ENCODE data around the gene PREB.

Gene PREB

DNA sequence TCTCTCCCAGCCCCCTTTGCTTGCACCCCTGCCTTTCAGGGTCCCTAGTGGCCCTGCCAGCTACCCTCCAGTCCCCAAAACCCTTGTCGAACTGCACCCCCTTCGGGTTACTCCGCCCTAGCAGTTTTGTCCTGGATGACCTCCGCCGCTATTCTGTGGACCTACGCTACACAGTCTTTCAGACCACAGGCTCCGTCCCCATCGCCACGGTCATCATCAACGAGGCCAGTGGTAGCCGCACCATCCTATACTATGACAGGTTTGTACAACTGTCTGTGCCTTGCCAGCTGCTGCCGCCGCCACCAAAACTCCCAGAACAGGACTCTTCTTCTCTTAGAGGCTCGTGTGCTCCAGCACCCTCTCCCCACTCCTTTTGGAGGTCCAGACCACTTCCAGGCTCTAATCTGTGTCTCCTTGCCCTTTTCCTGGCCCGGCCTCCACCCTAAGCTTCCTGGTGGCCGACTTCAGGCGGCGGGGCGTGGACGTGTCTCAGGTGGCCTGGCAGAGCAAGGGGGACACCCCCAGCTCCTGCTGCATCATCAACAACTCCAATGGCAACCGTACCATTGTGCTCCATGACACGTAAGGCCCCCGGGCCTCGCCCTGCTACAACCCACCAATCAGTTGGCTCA, 40.0 kb downstream of the PREB start:
- DNase-seq, result no peak

DNA sequence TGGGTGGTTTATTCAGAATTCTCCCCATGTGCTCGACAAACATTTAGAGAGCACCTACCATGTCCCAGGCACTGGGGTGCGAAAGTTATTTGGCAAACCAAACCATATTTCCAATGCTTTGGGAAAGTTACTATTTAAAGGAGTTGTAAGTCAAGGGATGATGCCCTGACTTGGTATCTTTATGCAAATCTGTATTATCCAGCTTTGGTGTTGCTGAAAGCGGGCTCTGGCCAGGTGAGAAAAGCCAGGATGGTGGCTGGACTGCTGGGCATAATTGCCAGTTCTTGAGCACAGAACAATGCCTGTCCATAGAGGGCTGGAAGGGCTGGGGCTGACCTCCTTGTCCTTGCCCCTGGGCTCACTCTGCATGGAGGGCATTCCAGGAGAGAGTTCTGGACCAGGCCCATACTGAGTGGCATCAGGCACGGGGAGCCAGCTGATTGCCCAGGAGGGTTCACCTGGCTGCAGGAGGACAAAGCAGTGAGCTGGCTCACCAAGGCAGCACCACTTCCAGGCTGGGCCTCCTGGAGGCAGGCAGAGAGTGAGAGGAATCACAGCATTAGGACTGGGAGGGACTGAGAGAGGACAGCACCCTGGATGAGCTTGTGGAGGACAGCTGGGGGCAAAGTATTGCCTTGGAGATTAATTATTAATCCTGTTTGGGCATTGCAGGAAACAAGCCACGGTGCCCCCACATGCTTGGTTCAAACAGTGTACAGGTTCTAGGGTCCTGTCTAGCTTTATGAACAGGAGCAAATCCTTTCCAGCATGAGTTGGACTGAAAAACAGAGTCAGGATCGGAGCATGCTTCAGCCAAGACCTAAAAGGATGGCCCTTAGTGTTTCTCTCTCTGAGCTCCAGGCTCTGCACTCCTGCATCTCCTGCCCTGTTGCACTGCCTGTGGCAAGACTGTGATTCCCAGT, 40.7 kb downstream of the PREB start:
- DNase-seq, result no peak

DNA sequence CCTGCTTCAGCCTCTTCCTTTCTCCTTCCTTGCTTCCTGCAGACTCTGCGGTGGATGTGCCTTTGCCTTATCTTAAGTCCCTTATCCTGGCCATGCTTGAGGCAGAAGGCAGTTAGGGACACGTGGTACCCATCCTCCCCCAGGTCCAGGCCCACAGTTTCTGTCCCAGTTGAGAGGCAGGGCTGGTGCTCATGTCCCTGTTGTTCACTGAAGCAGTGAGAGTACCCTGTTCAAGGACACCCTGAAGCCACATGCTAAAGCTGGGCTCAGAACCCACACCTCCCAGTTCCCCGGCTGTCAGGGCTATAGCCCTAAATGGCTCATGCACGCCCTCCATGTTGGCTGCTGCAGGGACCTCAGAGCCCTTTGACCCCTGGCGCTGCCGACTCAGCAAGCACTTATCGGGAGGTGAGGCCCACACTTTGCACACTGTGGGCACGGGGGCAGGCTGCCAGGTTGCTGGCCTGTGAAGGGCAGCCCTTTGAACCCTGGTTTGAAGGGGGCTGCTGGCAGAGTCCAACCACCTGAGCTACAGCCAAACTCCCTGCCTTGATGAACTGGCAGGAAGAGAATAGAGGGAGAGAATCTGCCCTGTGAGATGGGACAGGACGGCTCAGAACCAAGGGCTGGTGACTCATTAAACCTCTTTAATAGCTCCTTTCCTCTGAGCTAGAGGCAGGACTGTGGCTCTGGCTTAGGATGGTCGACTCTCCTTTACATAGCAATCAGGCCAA, 41.6 kb downstream of the PREB start:
- DNase-seq, result no peak

DNA sequence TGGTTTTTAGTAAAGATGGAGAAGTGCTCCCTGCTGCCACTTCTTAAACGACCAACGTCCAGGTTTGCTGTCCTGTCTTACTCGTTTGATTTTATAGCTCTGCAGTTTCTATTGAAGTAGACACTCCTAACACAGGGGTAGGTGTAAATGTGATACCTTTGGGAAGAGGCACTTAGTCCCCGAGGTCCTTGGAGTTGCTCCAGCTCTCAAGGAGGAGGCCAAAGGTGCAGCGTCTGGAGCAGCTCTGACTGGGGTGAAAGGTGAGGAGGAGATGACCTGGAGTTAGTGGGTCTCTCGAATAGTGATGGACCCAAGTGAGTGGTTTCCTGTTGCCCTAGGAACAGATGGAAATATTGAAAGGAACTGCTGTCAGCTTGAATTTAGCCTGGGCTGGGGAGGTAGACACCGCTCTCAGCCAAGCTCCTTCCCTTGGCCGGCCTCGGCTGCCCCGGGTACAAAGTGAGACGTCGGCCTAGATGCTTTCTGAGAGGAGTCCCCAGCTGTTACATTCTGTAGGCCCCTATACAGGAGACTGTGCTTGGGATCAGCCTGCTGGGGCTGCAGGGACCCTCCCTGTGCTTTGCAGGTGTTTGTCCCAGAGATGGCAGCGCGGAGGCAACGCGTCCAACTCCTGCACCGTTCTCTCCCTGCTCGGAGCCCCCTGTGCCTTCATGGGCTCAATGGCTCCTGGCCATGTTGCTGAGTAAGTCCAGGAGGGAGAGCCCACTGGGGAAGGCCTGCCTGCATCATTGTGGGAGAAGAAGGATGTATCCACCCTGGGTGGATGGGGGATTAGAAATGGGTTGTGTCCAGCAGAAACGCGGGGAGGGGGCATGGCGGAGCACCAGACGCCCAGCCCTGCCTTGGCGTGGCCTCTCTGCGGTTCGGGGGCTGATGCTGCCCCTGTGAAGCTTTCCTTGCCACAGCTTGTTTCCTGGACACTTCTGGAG, 42.4 kb downstream of the PREB start:
- no peak for DNase-seq

DNA sequence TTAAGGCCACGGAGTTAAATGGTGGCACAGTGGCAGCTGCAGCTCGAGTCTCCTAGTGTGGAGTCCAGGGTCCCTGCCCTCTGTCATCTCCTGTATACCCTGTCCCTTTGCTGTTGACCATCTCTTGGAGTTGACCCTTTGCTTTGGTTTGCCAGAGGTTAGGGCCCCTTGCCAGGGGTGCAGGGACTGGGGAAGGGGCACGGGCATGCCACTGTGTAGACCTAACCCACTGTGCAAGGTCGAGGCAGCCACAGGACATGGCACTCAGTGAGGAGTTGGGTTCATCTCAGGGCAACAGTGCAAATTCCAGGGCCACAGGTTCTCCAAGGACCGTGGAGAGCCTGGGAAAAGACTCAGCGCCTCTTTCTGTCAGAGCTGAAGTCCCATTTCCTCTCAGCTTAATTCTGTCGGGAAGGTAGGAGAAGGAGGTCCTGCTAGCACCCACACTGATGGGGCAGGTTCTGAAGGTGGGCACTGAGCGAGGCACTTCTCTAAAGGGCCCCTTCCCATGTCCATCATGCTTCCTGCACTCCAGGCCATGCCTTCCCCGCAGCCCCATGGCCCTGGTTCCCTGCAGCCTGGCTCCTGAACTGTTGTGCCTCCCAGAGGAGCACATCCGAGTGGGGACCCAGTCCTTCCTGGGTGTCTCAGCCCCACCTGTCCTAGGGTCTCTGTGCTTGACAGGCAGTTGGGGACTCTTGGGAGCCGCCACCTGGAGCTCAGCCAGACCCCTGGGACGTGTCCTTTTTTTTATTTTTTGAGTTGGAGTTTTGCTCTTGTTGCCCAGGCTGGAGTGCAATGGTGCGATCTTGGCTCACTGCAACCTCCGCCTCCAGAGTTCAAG, 45.1 kb downstream of the PREB start:
- no peak for DNase-seq

DNA sequence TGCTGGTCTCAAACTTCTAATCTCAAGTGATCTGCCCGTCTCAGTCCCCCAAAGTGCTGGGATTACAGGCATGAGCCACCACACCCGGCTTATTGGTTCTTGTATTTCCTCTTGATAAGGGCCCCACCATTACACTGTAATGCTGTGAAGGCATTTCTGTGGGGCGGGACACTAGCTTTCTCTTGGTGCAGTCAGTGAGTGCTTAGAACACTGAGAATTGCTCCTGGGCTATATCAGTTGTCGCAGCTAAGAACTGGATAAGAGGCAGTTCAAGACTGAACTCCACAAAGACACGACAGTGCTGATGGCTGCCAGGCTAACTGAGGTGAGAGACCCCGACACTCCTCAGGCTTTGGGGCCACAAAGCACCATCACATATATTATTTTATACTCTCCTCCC, 45.8 kb downstream of the PREB start:
- DNase-seq, result no peak

DNA sequence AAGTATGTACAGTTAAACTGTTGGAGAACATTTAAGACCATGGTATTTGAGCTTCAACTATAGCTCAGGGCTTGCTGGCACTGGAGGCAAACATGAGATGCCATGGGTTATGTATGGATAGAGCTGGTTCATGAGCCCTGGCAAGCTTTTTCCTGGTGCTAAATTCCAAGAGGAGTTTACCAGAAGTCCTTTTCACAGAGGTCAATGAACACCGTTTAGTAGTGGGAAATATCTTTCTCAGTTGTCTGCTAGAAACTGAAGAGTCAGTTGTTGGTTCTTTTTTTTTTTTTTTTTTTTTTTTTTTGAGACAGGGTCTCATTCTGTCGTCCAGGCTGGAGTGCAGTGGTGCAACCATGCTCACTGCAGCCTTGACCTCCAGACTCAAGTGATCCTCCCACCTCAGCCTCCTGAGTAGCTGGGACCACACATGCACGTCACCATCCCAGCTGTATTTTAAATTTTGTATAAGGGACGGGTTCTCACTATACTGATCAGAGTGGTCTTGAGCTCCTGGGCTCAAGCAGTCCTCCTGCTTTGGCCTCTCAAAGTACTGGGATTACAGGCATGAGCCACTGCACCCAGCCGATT, 46.5 kb downstream of the PREB start:
- no peak for DNase-seq

DNA sequence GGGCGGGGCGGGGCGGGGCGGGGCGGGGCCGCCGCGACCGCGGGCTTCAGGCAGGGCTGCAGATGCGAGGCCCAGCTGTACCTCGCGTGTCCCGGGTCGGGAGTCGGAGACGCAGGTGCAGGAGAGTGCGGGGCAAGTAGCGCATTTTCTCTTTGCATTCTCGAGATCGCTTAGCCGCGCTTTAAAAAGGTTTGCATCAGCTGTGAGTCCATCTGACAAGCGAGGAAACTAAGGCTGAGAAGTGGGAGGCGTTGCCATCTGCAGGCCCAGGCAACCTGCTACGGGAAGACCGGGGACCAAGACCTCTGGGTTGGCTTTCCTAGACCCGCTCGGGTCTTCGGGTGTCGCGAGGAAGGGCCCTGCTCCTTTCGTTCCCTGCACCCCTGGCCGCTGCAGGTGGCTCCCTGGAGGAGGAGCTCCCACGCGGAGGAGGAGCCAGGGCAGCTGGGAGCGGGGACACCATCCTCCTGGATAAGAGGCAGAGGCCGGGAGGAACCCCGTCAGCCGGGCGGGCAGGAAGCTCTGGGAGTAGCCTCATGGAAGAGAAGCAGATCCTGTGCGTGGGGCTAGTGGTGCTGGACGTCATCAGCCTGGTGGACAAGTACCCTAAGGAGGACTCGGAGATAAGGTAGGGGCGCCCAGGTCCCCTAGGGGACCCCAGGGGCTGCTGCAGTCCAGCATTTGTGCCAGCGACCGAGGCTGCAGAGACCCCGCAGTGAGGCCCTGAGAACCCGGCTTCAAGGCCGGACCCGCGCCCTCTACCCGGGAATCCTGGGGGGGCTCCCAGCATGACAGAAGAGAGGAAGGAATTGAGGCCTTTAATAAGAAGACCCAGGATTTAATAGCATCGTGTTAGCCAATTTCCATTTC, 47.5 kb downstream of the PREB start, which contains the start of gene KHK:
Gene KHK, plus strand, starts transcription at position 49 of the 870 bp plus-strand sequence. Its CDS starts 488 bp downstream, at position 537.
- no peak for DNase-seq

DNA sequence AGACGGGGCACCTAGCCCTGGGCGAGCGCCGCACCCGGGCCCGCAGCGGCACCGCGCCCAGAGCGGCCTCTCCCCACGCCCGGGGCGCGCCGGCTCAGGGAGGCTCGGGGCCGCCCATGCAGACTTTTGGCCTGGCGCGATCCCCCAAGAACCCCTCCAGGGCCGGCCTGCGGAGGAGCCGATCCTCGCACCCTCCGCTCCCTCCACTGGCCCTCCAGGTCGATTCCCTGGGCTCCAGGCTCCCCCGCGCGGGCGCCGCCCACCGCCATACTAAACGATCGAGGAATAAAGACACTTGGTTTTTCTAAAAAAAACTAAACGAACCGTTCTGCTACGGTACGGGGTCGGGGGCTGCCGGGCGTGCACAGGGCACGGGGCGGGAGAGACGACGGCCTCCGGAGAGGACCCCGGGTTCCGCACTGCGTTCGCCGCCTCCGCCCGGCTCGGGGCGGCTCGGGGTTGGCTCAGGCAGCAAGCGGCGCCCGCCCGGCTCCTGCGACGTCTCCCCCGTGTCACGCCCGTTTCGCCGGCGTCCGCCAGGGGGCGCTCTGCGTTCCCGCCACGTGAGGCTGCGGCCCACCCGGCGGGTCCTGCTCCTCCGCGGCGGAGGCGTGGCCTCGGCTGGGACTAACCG, 48.2 kb downstream of the PREB start:
- DNase-seq, result peak; percentile 84 to 86

DNA sequence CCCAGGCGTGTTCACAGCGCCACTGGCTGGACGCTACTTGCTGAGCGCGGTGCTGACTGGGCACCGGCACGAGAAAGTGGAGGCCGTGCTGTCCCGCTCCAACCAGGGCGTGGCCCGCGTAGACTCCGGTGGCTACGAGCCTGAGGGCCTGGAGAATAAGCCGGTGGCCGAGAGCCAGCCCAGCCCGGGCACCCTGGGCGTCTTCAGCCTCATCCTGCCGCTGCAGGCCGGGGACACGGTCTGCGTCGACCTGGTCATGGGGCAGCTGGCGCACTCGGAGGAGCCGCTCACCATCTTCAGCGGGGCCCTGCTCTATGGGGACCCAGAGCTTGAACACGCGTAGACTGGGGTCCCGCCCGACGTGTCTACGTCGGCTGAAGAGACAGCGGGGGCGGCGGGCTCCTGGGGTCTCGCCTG, 48.8 kb downstream of the PREB start:
- peak; percentile 37 to 57 for DNase-seq

DNA sequence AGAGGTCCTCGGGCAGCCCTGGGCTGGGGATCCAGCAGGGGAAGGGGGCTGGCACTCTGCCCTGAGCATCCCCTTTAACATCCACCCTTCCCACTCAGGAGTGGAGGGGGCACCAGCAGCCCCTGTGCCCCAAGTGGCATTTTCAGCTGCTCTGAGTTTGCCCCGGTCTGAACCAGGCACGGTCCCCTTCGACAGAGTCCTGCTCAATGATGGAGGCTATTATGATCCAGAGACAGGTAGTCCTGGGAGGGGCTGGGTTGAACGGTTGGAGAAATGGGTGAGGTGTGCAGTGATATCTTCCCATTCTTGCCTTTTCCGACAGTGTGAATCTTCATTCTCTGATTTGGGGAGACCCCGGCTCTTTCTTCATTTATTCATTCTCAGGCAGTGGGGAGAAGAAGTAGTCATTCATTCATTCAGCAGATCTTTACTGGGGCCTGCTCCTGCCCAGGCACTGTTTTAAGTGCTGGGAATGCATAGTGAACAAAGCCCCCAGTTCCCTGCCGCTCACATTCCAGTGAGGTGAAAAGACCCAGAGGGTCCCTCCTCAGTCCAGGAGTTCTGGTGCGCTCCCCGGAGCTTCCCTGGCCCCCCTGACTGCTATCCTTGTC, 49.3 kb downstream of the PREB start:
- no peak for DNase-seq

DNA sequence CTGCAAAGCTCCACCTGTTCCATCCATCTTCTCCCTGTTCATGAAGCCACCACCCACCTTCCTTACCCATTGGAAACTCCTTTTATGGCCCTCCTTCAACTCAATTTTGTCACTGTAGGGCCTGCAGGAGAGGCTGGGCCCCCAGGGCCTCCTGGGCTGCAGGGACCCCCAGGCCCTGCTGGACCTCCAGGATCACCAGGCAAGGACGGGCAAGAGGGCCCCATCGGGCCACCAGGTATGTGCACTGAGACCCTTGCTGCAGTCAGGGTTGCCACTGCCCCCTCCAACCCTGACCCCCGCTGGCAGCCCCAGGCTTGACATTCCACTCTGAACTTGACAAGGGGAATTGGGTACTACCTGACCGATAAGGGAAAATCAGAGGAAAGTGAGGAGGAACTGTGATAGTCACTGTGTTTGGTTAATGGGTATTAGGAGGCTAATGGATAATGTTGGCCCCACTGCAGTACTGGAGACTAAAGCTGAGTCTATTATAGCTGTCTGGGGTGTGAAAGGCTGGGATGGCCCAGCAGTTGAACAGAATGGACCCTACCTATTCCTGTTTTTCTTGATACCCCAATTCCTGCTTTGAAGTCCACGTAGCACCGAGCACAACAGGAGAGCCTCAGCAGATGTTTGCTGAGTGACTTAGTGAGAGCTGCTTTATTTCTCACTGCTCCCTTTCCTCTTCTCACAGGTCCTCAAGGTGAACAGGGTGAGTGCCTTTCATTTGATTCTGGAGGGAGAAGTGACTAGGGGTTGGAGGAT, 50.0 kb downstream of the PREB start:
- DNase-seq, result no peak

DNA sequence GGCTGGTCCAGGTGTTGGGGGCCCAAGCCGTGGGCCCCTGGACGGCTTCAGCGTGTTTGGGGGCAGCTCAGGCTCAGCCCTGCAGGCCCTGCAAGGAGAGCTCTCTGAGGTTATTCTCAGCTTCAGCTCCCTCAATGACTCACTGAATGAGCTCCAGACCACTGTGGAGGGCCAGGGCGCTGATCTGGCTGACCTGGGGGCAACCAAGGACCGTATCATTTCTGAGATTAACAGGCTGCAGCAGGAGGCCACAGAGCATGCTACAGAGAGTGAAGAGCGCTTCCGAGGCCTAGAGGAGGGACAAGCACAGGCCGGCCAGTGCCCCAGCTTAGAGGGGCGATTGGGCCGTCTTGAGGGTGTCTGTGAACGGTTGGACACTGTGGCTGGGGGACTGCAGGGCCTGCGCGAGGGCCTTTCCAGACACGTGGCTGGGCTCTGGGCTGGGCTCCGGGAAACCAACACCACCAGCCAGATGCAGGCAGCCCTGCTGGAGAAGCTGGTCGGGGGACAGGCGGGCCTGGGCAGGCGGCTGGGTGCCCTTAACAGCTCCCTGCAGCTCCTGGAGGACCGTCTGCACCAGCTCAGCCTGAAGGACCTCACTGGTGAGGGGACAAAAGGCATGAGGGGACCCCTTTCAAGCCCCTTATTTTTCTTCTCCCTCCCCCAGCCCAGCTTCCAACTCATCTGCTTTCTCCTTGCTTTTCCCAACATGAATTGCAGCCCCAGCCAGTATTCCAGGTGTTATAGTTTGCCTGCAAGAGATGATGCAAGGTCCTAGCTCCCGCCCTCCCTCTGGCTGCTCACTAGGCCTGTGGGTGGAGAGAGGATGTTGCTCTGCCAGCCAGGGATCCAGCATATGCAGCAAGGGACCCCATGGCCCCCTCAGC, 50.8 kb downstream of the PREB start:
- no peak for DNase-seq

DNA sequence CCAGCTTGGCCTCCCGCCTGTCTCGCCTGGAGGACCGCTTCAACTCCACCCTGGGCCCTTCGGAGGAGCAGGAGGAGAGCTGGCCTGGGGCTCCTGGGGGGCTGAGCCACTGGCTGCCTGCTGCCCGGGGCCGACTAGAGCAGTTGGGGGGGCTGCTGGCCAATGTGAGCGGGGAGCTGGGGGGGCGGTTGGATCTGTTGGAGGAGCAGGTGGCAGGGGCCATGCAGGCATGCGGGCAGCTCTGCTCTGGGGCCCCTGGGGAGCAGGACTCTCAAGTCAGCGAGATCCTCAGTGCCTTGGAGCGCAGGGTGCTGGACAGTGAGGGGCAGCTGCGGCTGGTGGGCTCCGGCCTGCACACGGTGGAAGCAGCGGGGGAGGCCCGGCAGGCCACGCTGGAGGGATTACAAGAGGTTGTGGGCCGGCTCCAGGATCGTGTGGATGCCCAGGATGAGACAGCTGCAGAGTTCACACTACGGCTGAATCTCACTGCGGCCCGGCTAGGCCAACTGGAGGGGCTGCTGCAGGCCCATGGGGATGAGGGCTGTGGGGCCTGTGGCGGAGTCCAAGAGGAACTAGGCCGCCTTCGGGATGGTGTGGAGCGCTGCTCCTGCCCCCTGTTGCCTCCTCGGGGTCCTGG, 51.5 kb downstream of the PREB start:
- no peak for DNase-seq

DNA sequence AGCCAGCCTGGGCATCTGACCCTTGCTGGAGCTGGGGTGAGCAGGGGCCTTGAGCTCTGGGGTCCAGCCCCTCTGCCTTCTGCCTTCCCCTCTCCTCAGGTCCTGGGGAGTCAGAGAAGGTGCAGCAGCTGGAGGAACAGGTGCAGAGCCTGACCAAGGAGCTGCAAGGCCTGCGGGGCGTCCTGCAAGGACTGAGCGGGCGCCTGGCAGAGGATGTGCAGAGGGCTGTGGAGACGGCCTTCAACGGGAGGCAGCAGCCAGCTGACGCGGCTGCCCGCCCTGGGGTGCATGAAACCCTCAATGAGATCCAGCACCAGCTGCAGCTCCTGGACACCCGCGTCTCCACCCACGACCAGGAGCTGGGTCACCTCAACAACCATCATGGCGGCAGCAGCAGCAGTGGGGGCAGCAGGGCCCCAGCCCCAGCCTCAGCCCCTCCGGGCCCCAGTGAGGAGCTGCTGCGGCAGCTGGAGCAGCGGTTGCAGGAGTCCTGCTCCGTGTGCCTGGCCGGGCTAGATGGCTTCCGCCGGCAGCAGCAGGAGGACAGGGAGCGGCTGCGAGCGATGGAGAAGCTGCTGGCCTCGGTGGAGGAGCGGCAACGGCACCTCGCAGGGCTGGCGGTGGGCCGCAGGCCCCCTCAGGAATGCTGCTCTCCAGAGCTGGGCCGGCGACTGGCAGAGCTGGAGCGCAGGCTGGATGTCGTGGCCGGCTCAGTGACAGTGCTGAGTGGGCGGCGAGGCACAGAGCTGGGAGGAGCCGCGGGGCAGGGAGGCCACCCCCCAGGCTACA, 52.3 kb downstream of the PREB start:
- no peak for DNase-seq

Measured in AML-193 (cell line).